GM12874 (cell line): ENCODE data around the gene ZNF518A.

Source experiments
- CTCF ChIP-seq: IDR thresholded peaks from 2 replicates; pipeline ENCODE4 v1.5.1; 2011; ENCODE audit warnings: low read depth, mild to moderate bottlenecking, control low read depth, low read length, moderate library complexity; ENCODE audit not compliant: insufficient read depth

The ZNF518A gene

GRCh38 chr10:96129387-96130325 is at the start of gene ZNF518A:
Gene ZNF518A (plus strand): TSS chr10:96130297. CDS start chr10:96156323, 26,026 bp downstream.
- no peak for TF ChIP-seq CTCF

DNA sequence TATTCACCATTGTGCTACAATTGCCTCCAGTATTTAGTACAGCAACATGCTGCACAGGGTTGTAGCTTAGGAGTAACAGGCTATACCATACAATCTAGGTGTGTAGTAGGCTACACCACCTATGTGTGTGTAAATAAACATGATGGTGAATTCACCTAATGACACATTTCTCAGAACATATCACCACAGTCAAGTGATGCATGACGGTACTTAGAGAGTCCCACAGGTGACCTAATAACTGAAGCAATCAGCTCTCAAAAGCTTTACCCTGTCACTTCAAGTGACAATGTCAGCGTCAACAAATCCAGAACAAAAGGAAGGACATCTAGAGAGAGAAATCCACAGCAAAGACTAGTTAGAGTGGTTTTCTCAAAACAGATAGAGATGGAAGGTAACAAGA is 47.9 kb upstream of the ZNF518A start:
- no peak for TF ChIP-seq CTCF

DNA sequence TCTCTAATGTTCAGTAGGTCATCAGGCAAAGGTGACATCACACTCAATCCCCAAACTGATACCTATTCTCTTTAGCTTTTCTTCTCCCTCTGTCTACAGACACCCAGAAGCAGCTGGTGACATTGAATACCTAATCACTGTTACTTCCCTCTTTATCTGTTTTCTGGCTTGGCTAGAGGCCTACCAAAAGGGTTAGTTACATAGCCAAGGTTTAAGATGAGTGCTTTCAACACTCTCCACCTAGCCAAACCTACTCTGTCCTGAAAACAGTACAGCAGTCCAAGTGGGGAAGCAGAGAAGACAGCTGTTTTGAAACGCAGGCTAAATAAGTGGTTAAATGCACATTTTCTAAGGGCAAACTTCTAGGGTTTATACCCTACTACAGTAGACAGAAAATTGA is 47.3 kb upstream of the ZNF518A start:
- TF ChIP-seq CTCF = no peak

DNA sequence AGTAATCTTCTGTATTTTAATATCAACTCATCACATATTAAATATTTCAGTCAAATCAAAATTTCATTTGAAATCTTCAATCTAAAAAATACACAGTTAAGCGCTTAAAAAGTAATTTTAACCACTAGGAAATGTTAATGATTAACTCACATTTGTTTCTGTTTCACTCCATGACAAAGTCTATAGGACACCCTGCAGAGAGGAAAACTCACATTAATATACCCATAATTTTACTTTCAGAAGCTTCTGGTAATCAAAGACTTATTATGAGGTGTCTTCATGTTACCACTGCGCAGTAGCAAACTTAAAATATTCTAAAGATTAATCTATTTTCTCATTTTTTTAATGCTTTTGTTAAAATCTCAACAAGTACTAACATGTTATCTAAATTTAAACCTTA is 41.0 kb upstream of the ZNF518A start:
- TF ChIP-seq CTCF = no peak

DNA sequence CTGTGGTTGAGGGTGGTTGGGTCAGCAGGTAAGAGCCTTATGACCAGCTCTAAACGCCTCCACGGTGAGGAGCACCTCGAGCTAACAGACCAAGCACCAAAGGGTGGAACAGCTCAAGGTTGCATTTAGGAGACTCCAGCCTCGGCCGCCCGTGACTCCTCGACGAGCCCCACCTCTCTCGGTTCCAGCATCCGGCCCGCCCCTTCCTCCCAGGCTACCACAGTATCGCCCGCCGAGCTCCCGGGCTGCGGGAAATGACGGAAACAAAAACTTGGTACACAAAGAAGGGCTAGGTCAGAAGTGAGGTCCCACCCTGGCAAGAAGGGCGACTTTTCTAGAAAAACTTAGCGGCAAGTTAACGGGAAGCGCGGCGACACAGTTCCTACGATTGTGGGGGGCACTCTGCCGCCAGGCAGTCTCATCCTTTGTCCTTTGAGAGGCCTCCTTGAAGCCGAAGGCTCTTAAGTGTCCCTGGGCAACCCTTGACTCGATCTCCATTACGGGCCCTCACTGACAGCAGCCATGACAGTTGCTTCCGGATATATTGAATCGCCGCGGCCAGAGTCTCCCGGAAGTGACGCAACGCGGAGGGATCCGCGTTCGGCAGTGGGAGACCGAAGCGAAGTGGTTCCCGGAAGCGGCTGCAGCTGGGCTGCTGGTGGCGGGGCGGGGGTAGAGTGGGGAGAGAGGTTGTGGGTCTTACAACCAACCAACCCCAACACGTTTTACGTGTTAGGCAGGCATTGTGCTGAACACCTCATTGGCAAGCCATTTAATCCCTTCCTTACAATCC is 40.2 kb upstream of the ZNF518A start:
- no peak for TF ChIP-seq CTCF

GRCh38 chr10:96090463-96090800 is 39.7 kb upstream of the ZNF518A start:
- TF ChIP-seq CTCF = no peak

GRCh38 chr10:96092999-96093767 is 36.9 kb upstream of the ZNF518A start:
- no peak for TF ChIP-seq CTCF
